HTERT RPE-1 (cell line): ENCODE measurements around the gene EEF2K.
"Not testable (repeated sequence)": the region's sequence is repeated elsewhere in the genome, so short reads cannot be mapped to it uniquely, and the experiment has no call there.

Experiments
- in situ Hi-C: fragments of 300-500 bp; cut with MboI; formaldehyde crosslinking; loops from 4 replicates; pipeline ENCODE4 v1.14.3; 2020; ENCODE audit warnings: low sequenced_read_pairs

The EEF2K gene

GRCh38 chr16:22189473-22190080 lies 16.5 kb upstream of the EEF2K start:
- in situ Hi-C loops: no loop called here

- in situ Hi-C loops: no loop called here
These were observed 15.8 kb upstream of the EEF2K start for GRCh38 chr16:22190081-22190775.

GRCh38 chr16:22190776-22191531 lies 15.1 kb upstream of the EEF2K start:
- in situ Hi-C loops: no loop called here

- in situ Hi-C loops: no loop called here
These were observed 14.4 kb upstream of the EEF2K start for GRCh38 chr16:22191532-22192260.

GRCh38 chr16:22192261-22193062 lies 13.6 kb upstream of the EEF2K start:
- in situ Hi-C loops: no loop called here

GRCh38 chr16:22193063-22193411 lies 13.0 kb upstream of the EEF2K start:
- in situ Hi-C loops: no loop called here

GRCh38 chr16:22194707-22195444 lies 11.2 kb upstream of the EEF2K start:
- in situ Hi-C loops: no loop called here

GRCh38 chr16:22195445-22195694 lies 10.7 kb upstream of the EEF2K start:
- in situ Hi-C loops: no loop called here

- in situ Hi-C loops: no loop called here
These were observed 10.2 kb upstream of the EEF2K start for GRCh38 chr16:22195695-22196558.

- in situ Hi-C loops: not testable (repeated sequence)
These were observed 9.4 kb upstream of the EEF2K start for GRCh38 chr16:22196559-22197168.

- in situ Hi-C loops: no loop called here
These were observed 7.4 kb upstream of the EEF2K start for GRCh38 chr16:22198547-22199293.

- in situ Hi-C loops: no loop called here
These were observed 3.8 kb upstream of the EEF2K start for GRCh38 chr16:22202261-22202637.

- in situ Hi-C loops: no loop called here
These were observed 3.0 kb upstream of the EEF2K start for GRCh38 chr16:22203091-22203490.

GRCh38 chr16:22204091-22204655 lies 1.9 kb upstream of the EEF2K start:
- in situ Hi-C loops: no loop called here

- in situ Hi-C loops: no loop called here
These were observed 483 bp upstream of the EEF2K start for GRCh38 chr16:22205577-22206012.

- in situ Hi-C loops: no loop called here
These were observed 1.0 kb downstream of the EEF2K start for GRCh38 chr16:22206842-22207714.
